Mesendoderm (in vitro differentiated cells): ENCODE measurements around the gene SERPINB13.
A peak's percentile ranks its signal among the peaks of the same experiment; 100 is the strongest.

Experiments
- DNase-seq: peaks from one replicate; pipeline ENCODE4 v3.0.0; 2013
- H2AK5ac ChIP-seq: 2 replicates; pipeline ENCODE4 v1.6.1; 2013; ENCODE audit warnings: low read length, inconsistent platforms
- H2BK120ac ChIP-seq: 2 replicates; pipeline ENCODE4 v1.6.1; 2013; ENCODE audit warnings: low read depth, mild to moderate bottlenecking, low read length, moderate library complexity, mixed read lengths
- H2BK15ac ChIP-seq: replicated peaks from 2 replicates; pipeline ENCODE4 v1.6.1; 2013; ENCODE audit warnings: low read depth, mild to moderate bottlenecking, moderate library complexity
- H2BK5ac ChIP-seq: 2 replicates; pipeline ENCODE4 v1.6.1; 2013; ENCODE audit warnings: low read length, inconsistent platforms
- H3K18ac ChIP-seq: 2 replicates; pipeline ENCODE4 v1.6.1; 2013; ENCODE audit warnings: mild to moderate bottlenecking, low read length, mixed read lengths
- H3K23ac ChIP-seq: one replicate; pipeline ENCODE4 v1.6.1; 2013; ENCODE audit warnings: low read length
- H3K27ac ChIP-seq: 2 replicates; pipeline ENCODE4 v1.5.1; 2013; ENCODE audit warnings: low read depth, mild to moderate bottlenecking, inconsistent platforms, low read length, moderate library complexity
- H3K27me3 ChIP-seq: 2 replicates; pipeline ENCODE4 v1.6.1; 2013; ENCODE audit warnings: low read length, control low read depth, mild to moderate bottlenecking, inconsistent platforms; ENCODE audit not compliant: insufficient read depth, poor library complexity
- H3K36me3 ChIP-seq: 2 replicates; pipeline ENCODE4 v1.6.1; 2013; ENCODE audit warnings: low read length, inconsistent platforms; ENCODE audit not compliant: control insufficient read depth, insufficient read depth
- H3K4ac ChIP-seq: one replicate; pipeline ENCODE4 v1.6.1; 2013; ENCODE audit warnings: low read depth, mild to moderate bottlenecking, low read length, moderate library complexity
- H3K4me1 ChIP-seq: 2 replicates; pipeline ENCODE4 v1.6.1; 2013; ENCODE audit warnings: low read depth, low read length, inconsistent platforms; ENCODE audit not compliant: control insufficient read depth
- H3K4me2 ChIP-seq: 2 replicates; pipeline ENCODE4 v1.6.1; 2013; ENCODE audit warnings: low read length
- H3K4me3 ChIP-seq: 2 replicates; pipeline ENCODE4 v1.5.1; 2013; ENCODE audit warnings: mild to moderate bottlenecking, low read length
- H3K56ac ChIP-seq: one replicate; pipeline ENCODE4 v1.6.1; 2013; ENCODE audit warnings: low read length
- H3K79me1 ChIP-seq: 2 replicates; pipeline ENCODE4 v1.6.1; 2013; ENCODE audit warnings: low read length, inconsistent platforms
- H3K79me2 ChIP-seq: 2 replicates; pipeline ENCODE4 v1.6.1; 2013; ENCODE audit warnings: mild to moderate bottlenecking, low read length; ENCODE audit not compliant: control insufficient read depth, insufficient read depth
- H3K9ac ChIP-seq: 2 replicates; pipeline ENCODE4 v1.6.1; 2013; ENCODE audit warnings: low read length, inconsistent platforms
- H4K5ac ChIP-seq: one replicate; pipeline ENCODE4 v1.6.1; 2013; ENCODE audit warnings: low read length
- H4K8ac ChIP-seq: one replicate; pipeline ENCODE4 v1.6.1; 2013; ENCODE audit warnings: low read depth, mild to moderate bottlenecking, control low read depth, low read length, moderate library complexity
- WGBS: extraction: QIAGEN DNeasy Blood & Tissue Kit; methylation state at CpG from one replicate; pipeline ENCODE4 v1.1.7; 2013; ENCODE audit warnings: low lambda C conversion rate, missing lambda C conversion rate; ENCODE audit not compliant: insufficient coverage; ENCODE audit errors: extremely low coverage; 5-methylcytosine and 5-hydroxymethylcytosine counted together

The SERPINB13 gene

GRCh38 chr18:63591725-63592124 lies 4.6 kb downstream of the SERPINB13 start:
- WGBS = 100% methylated on average over 1 of the region's 3 CpGs
- no peaks in the 10 kb centered on the region for H3K36me3 ChIP-seq

GRCh38 chr18:63592471-63592870 lies 5.3 kb downstream of the SERPINB13 start:
- no peak overlapping the region for H2AK5ac ChIP-seq
- H3K56ac ChIP-seq = no peak overlapping the region
- H3K9ac ChIP-seq = no peak overlapping the region
- H2BK5ac ChIP-seq = no peak overlapping the region
- H3K4ac ChIP-seq = no peak overlapping the region
- no peak overlapping the region for H2BK120ac ChIP-seq
- H3K23ac ChIP-seq = no peak overlapping the region
- H3K36me3 ChIP-seq = no peaks in the 10 kb centered on the region
- no peak for DNase-seq
- no peaks in the 10 kb centered on the region for H3K27me3 ChIP-seq
- no peak overlapping the region for H3K4me3 ChIP-seq
- no peaks in the 10 kb centered on the region for H3K79me1 ChIP-seq
- H4K5ac ChIP-seq = no peak overlapping the region
- H3K18ac ChIP-seq = no peak overlapping the region
- no peak overlapping the region for H4K8ac ChIP-seq
- no peak overlapping the region for H3K27ac ChIP-seq
- H3K4me2 ChIP-seq = no peak overlapping the region
- no peaks in the 10 kb centered on the region for H3K79me2 ChIP-seq
- no CpG with 5 or more reads among the region's 1 CpG for WGBS
- H2BK15ac ChIP-seq = no peak overlapping the region
- no peaks in the 10 kb centered on the region for H3K4me1 ChIP-seq

More at GRCh38 chr18:63591725-63592124, 4.6 kb downstream of the SERPINB13 start:
- no peak overlapping the region for H3K4me3 ChIP-seq
- H3K18ac ChIP-seq = no peak overlapping the region
- no peaks in the 10 kb centered on the region for H3K79me2 ChIP-seq
- no peak overlapping the region for H3K4me2 ChIP-seq
- no peak overlapping the region for H3K4ac ChIP-seq
- H3K27ac ChIP-seq = no peak overlapping the region
- no peak overlapping the region for H2BK15ac ChIP-seq
- DNase-seq = no peak
- no peaks in the 10 kb centered on the region for H3K79me1 ChIP-seq
- H3K56ac ChIP-seq = no peak overlapping the region
- H2BK5ac ChIP-seq = no peak overlapping the region
- no peak overlapping the region for H3K23ac ChIP-seq
- no peaks in the 10 kb centered on the region for H3K27me3 ChIP-seq
- no peaks in the 10 kb centered on the region for H3K4me1 ChIP-seq
- H2BK120ac ChIP-seq = no peak overlapping the region
- no peak overlapping the region for H2AK5ac ChIP-seq
- H4K8ac ChIP-seq = no peak overlapping the region
- no peak overlapping the region for H4K5ac ChIP-seq
- no peak overlapping the region for H3K9ac ChIP-seq

- Histone ChIP-seq H3K27ac (no peak overlapping the region), H3K27me3 (no peaks in the 10 kb centered on the region), H3K56ac (no peak overlapping the region), H3K23ac (no peak overlapping the region), H3K4me3 (no peak overlapping the region), H4K5ac (no peak overlapping the region), H3K4ac (no peak overlapping the region), H2BK15ac (no peak overlapping the region), H3K4me2 (no peak overlapping the region), H2AK5ac (no peak overlapping the region), H2BK5ac (no peak overlapping the region), H3K79me1 (no peaks in the 10 kb centered on the region), H2BK120ac (no peak overlapping the region), H3K18ac (no peak overlapping the region), H3K4me1 (no peaks in the 10 kb centered on the region), H4K8ac (no peak overlapping the region), H3K36me3 (no peaks in the 10 kb centered on the region), H3K79me2 (no peaks in the 10 kb centered on the region), H3K9ac (no peak overlapping the region)
- WGBS = no CpG with 5 or more reads among the region's 14 CpGs
- DNase-seq = no peak
Observed at GRCh38 chr18:63596964-63597363, 9.8 kb downstream of the SERPINB13 start.

- H3K79me2 ChIP-seq = no peaks in the 10 kb centered on the region
- no peak overlapping the region for H3K23ac ChIP-seq
- H2BK120ac ChIP-seq = no peak overlapping the region
- no peak overlapping the region for H2BK15ac ChIP-seq
- whole genome bisulfite sequencing = no CpG with 5 or more reads among the region's 1 CpG
- no peak for DNase-seq
- H3K18ac ChIP-seq = no peak overlapping the region
- no peak overlapping the region for H3K27ac ChIP-seq
- no peak overlapping the region for H2BK5ac ChIP-seq
- H4K5ac ChIP-seq = no peak overlapping the region
- H3K4me3 ChIP-seq = no peak overlapping the region
- H4K8ac ChIP-seq = no peak overlapping the region
- H3K9ac ChIP-seq = no peak overlapping the region
- no peak overlapping the region for H2AK5ac ChIP-seq
- no peaks in the 10 kb centered on the region for H3K36me3 ChIP-seq
- no peak overlapping the region for H3K56ac ChIP-seq
- no peaks in the 10 kb centered on the region for H3K4me1 ChIP-seq
- no peaks in the 10 kb centered on the region for H3K27me3 ChIP-seq
- H3K4ac ChIP-seq = no peak overlapping the region
- no peak overlapping the region for H3K4me2 ChIP-seq
- no peaks in the 10 kb centered on the region for H3K79me1 ChIP-seq
Observed at GRCh38 chr18:63603355-63603754, 16.2 kb downstream of the SERPINB13 start.

- no peak overlapping the region for H3K27ac ChIP-seq
- H3K56ac ChIP-seq = no peak overlapping the region
- H3K79me2 ChIP-seq = no peaks in the 10 kb centered on the region
- H2AK5ac ChIP-seq = no peak overlapping the region
- WGBS = no CpG with 5 or more reads among the region's 1 CpG
- no peaks in the 10 kb centered on the region for H3K36me3 ChIP-seq
- no peaks in the 10 kb centered on the region for H3K79me1 ChIP-seq
- H2BK120ac ChIP-seq = no peak overlapping the region
- no peaks in the 10 kb centered on the region for H3K27me3 ChIP-seq
- H4K5ac ChIP-seq = no peak overlapping the region
- no peak overlapping the region for H2BK5ac ChIP-seq
- H2BK15ac ChIP-seq = no peak overlapping the region
- no peak overlapping the region for H3K18ac ChIP-seq
- H3K9ac ChIP-seq = no peak overlapping the region
- H3K4me1 ChIP-seq = no peaks in the 10 kb centered on the region
- no peak overlapping the region for H4K8ac ChIP-seq
- DNase-seq = no peak
- H3K23ac ChIP-seq = no peak overlapping the region
- no peak overlapping the region for H3K4me2 ChIP-seq
- H3K4me3 ChIP-seq = no peak overlapping the region
- H3K4ac ChIP-seq = peak overlapping the region; percentile 16
Observed at GRCh38 chr18:63603772-63604171, 16.6 kb downstream of the SERPINB13 start.

GRCh38 chr18:63604791-63605567 lies 17.8 kb downstream of the SERPINB13 start:
- Histone ChIP-seq H3K18ac (no peak overlapping the region), H3K9ac (no peak overlapping the region), H2AK5ac (no peak overlapping the region), H4K5ac (no peak overlapping the region), H3K23ac (no peak overlapping the region), H2BK120ac (no peak overlapping the region), H3K4ac (no peak overlapping the region), H2BK5ac (no peak overlapping the region), H3K36me3 (no peaks in the 10 kb centered on the region), H4K8ac (no peak overlapping the region), H3K4me1 (no peaks in the 10 kb centered on the region), H3K79me1 (no peaks in the 10 kb centered on the region), H3K4me3 (no peak overlapping the region), H3K27ac (no peak overlapping the region), H3K79me2 (no peaks in the 10 kb centered on the region), H3K27me3 (no peaks in the 10 kb centered on the region), H3K4me2 (no peak overlapping the region), H2BK15ac (no peak overlapping the region), H3K56ac (no peak overlapping the region)
- no peak for DNase-seq
- no CpG with 5 or more reads among the region's 4 CpGs for WGBS
